Suprapubic skin (tissue), 4 donors: ENCODE data around the gene COL5A1.

Experiments used
- CTCF ChIP-seq, 2 donors: fragments of 200-600 bp in 1 of 2; fragments of 450-650 bp in 1 of 2; sonication (generic) in 1 of 2; IDR thresholded peaks; one replicate each; pipeline ENCODE4 v1.5.1; 2016 to 2019; ENCODE audit warnings: antibody characterized with exemption in 2 of 2, mild to moderate bottlenecking in 1 of 2, moderate library complexity in 1 of 2
- POLR2A ChIP-seq, 2 donors: fragments of 450-650 bp; IDR thresholded peaks; one replicate each; pipeline ENCODE4 v1.6.1; 2017; ENCODE audit warnings: antibody characterized with exemption in 2 of 2, mild to moderate bottlenecking in 2 of 2, moderate library complexity in 2 of 2
- POLR2AphosphoS5 ChIP-seq, 3 donors: sonication (generic); formaldehyde crosslinking; IDR thresholded peaks; one replicate each; pipeline ENCODE4 v1.6.1; 2017; ENCODE audit warnings: antibody characterized with exemption in 3 of 3

- no peak for TF ChIP-seq CTCF (IDR thresholded peaks at IDR 0.05)
- TF ChIP-seq POLR2AphosphoS5 (IDR thresholded peaks at IDR 0.05): no peak
- TF ChIP-seq POLR2A (IDR thresholded peaks at IDR 0.05): no peak
These were observed 136.6 kb downstream of the COL5A1 start for GRCh38 chr9:134778156-134778555.
